Thoracic aorta (tissue), 2 donors: ENCODE measurements around the gene USP32. TPM values are rescaled to one million over a fixed set of nuclear protein-coding genes. Genes with fewer than 3 reads are reported as not detected.

Experiments used
- ATAC-seq: fragments of 150-250 bp; one replicate; pipeline ENCODE4 v1.8.0; 2017; ENCODE audit warnings: low read depth; ENCODE audit not compliant: insufficient number of reproducible peaks, low FRiP score
- DNase-seq: peaks from one replicate; pipeline ENCODE4 v3.0.0-alpha.2; 2020; ENCODE audit warnings: low spot score
- H3K27ac ChIP-seq, 2 donors: fragments of 200-600 bp; sonication (generic); 1 replicate in 1 of 2; 2 replicates in 1 of 2; pipeline ENCODE4 v1.5.1; 2016; ENCODE audit warnings: mild to moderate bottlenecking in 2 of 2, moderate library complexity in 2 of 2
- H3K27me3 ChIP-seq: fragments of 200-600 bp; sonication (generic); replicated peaks from 2 replicates; pipeline ENCODE4 v1.6.0; 2016; ENCODE audit warnings: mild to moderate bottlenecking; ENCODE audit not compliant: insufficient read depth
- H3K36me3 ChIP-seq: fragments of 200-600 bp; sonication (generic); one replicate; pipeline ENCODE4 v1.5.1; 2016
- H3K4me1 ChIP-seq, 2 donors: fragments of 200-600 bp; sonication (generic); 1 replicate in 1 of 2; 2 replicates in 1 of 2; pipeline versions ENCODE4 v1.5.1 to v1.6.0; 2016; ENCODE audit warnings: low read depth in 2 of 2, mild to moderate bottlenecking in 1 of 2; ENCODE audit not compliant: control insufficient read depth in 1 of 2
- H3K4me3 ChIP-seq: fragments of 200-600 bp; sonication (generic); 2 replicates; pipeline ENCODE4 v1.5.1; 2016; ENCODE audit warnings: mild to moderate bottlenecking
- H3K9me3 ChIP-seq: fragments of 200-600 bp; sonication (generic); 2 replicates; pipeline ENCODE4 v1.5.1; 2016
- CTCF ChIP-seq: fragments of 200-600 bp; sonication (generic); IDR thresholded peaks from one replicate; pipeline ENCODE4 v1.5.1; 2019; ENCODE audit warnings: antibody characterized with exemption
- total RNA-seq, 2 donors: library from RNA; depleted of rRNA; stranded (reverse); fragments of >200 nt; gene quantifications; one replicate each; pipeline versions ENCODE4 v1.1.0 to v1.2.3, GENCODE V29; 2016

Gene USP32
- total RNA-seq, 2 donors from 2014 or later, result 24.8 to 58.4 TPM

GRCh38 chr17:60305141-60305540 lies 86.8 kb downstream of the USP32 start:
- H3K4me1 ChIP-seq, result no peaks in the 10 kb centered on the region
- no peak overlapping the region for H3K4me3 ChIP-seq
- no peaks in the 10 kb centered on the region for H3K9me3 ChIP-seq
- H3K27ac ChIP-seq, result no peak overlapping the region
- TF ChIP-seq CTCF, result no peak
- no peaks in the 10 kb centered on the region for H3K36me3 ChIP-seq
- H3K27me3 ChIP-seq, result no peaks in the 10 kb centered on the region
- no peak for DNase-seq
- no peak for ATAC-seq

DNA sequence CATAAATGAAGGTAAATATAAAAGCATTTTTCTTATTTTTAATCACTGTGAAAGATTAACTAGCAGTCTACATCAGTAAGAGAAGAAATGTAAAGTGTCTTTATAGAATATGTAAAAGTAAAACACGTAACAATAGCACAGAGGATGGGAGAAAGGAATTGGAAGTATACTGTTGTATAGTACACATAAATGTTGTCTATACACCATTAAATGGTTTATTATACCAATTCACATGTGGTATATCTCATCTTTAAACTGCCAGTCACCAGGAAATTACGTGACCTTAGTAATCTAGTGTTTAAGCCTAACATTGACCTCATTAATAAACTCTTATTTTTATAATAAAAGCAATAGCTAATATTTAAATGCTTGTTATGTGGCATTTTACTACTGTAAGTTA lies 87.4 kb downstream of the USP32 start:
- Histone ChIP-seq H3K4me1 (no peaks in the 10 kb centered on the region), H3K9me3 (no peaks in the 10 kb centered on the region), H3K36me3 (no peaks in the 10 kb centered on the region), H3K27me3 (no peaks in the 10 kb centered on the region), H3K27ac (no peak overlapping the region), H3K4me3 (no peak overlapping the region)
- ATAC-seq (no peak), DNase-seq (no peak)
- TF ChIP-seq CTCF, result no peak

DNA sequence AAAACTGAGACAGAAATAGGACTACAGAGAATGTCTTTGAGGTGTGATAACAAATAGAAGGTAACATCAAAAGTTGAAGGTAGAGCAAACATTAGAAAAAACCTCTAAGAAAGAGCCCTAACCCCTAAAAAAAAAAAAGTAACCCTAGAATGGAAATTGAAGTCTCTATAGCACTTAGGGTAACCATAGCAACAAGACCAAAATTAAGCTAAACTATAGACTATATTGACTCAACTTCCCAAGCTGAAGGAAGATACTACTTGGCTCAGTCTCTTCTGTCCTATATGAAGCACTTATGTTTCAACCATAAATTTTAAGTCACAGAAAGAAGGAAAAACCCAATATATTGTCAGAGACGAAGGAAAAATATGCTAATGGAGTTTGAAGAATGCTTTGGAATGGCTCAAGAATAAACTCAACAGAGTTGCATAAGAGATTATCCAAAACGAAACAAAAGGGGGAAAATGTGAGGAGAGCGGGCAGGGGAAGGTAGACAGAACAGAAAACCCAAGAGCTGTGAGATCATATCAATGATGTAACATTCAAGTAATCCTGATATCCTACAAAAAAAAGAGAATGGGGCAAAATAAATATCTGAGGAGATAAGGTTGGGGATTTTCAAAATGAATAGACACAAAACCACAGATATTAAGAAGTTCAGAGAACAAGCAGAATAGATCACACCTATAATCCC lies 88.4 kb downstream of the USP32 start:
- no peaks in the 10 kb centered on the region for H3K9me3 ChIP-seq
- H3K4me3 ChIP-seq, result no peak overlapping the region
- ATAC-seq (no peak), DNase-seq (no peak)
- H3K4me1 ChIP-seq, result no peaks in the 10 kb centered on the region
- H3K27me3 ChIP-seq, result no peaks in the 10 kb centered on the region
- no peak for TF ChIP-seq CTCF
- no peak overlapping the region for H3K27ac ChIP-seq
- H3K36me3 ChIP-seq, result no peaks in the 10 kb centered on the region

DNA sequence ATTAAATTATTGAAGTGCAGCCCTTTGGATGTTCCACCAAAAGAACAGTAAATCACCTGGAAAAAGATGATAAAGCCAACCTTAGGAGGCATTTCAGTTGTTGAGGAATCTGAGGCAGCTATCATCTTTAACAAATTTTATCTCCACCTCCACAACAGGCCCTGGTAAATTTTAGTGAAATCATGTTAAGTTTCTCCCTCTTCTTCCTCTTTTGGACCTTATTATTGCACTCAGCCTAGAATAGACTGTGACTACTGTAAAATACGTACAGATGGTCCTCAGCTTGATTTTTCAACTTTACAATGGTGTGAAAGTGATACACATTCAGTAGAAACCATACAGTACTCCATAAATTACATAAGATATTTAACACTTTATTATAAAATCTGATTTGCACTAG lies 90.3 kb downstream of the USP32 start:
- no peaks in the 10 kb centered on the region for H3K27me3 ChIP-seq
- H3K4me3 ChIP-seq, result no peak overlapping the region
- no peak for DNase-seq
- H3K27ac ChIP-seq, result no peak overlapping the region
- no peaks in the 10 kb centered on the region for H3K36me3 ChIP-seq
- TF ChIP-seq CTCF, result no peak
- H3K9me3 ChIP-seq, result no peaks in the 10 kb centered on the region
- no peak for ATAC-seq
- no peaks in the 10 kb centered on the region for H3K4me1 ChIP-seq

- ATAC-seq (no peak), DNase-seq (no peak)
- Histone ChIP-seq H3K9me3 (no peaks in the 10 kb centered on the region), H3K27me3 (no peaks in the 10 kb centered on the region), H3K4me1 (no peaks in the 10 kb centered on the region), H3K4me3 (no peak overlapping the region), H3K36me3 (no peaks in the 10 kb centered on the region), H3K27ac (no peak overlapping the region)
- TF ChIP-seq CTCF, result no peak
These were observed 91.0 kb downstream of the USP32 start for GRCh38 chr17:60300949-60301348.
